Karpas-422 (cell line): ENCODE data around the gene CD164L2. TPM values are rescaled to one million over a fixed set of nuclear protein-coding genes. Genes with fewer than 3 reads are reported as not detected.

Experiments used
- DNase-seq: peaks from one replicate; pipeline ENCODE4 v3.0.0-alpha.2; 2015
- H2AFZ ChIP-seq: fragments of 200-600 bp; sonication (generic); 2 replicates; pipeline ENCODE4 v1.6.1; 2014; ENCODE audit warnings: antibody characterized with exemption, low read length, mixed read lengths
- H3K27ac ChIP-seq: fragments of 200-600 bp; sonication (generic); 2 replicates; pipeline ENCODE4 v1.5.1; 2014; ENCODE audit warnings: mild to moderate bottlenecking, low read length, moderate library complexity
- H3K27me3 ChIP-seq: fragments of 200-600 bp; sonication (generic); 2 replicates; pipeline ENCODE4 v1.6.1; 2014; ENCODE audit warnings: low read length, mixed read lengths
- H3K36me3 ChIP-seq: fragments of 200-600 bp; sonication (generic); 2 replicates; pipeline ENCODE4 v1.6.1; 2014; ENCODE audit warnings: low read length, mixed read lengths; ENCODE audit not compliant: insufficient read depth
- H3K4me1 ChIP-seq: fragments of 200-600 bp; sonication (generic); 2 replicates; pipeline ENCODE4 v1.6.1; 2014; ENCODE audit warnings: mild to moderate bottlenecking, low read length, mixed read lengths
- H3K4me2 ChIP-seq: fragments of 200-600 bp; sonication (generic); 2 replicates; pipeline ENCODE4 v1.6.1; 2014; ENCODE audit warnings: low read length, low read depth, mild to moderate bottlenecking; ENCODE audit not compliant: poor library complexity, severe bottlenecking
- H3K4me3 ChIP-seq: fragments of 200-600 bp; sonication (generic); 2 replicates; pipeline ENCODE4 v1.5.1; 2014; ENCODE audit warnings: mild to moderate bottlenecking, antibody characterized with exemption, low read length, mixed read lengths
- H3K79me2 ChIP-seq: fragments of 200-600 bp; sonication (generic); 2 replicates; pipeline ENCODE4 v1.6.1; 2014; ENCODE audit warnings: mild to moderate bottlenecking, low read length, mixed read lengths
- H3K9ac ChIP-seq: fragments of 200-600 bp; sonication (generic); 2 replicates; pipeline ENCODE4 v1.6.0; 2014; ENCODE audit warnings: low read length
- H3K9me2 ChIP-seq: fragments of 200-600 bp; sonication (generic), shearing (Covaris generic); replicated peaks from 2 replicates; pipeline ENCODE4 v1.6.0; 2014; ENCODE audit warnings: mild to moderate bottlenecking, low read length, moderate library complexity; ENCODE audit not compliant: insufficient read depth
- H3K9me3 ChIP-seq: fragments of 300-700, 200-600 bp; sonication (generic); 2 replicates; pipeline ENCODE4 v1.6.1; 2014; ENCODE audit warnings: low read length, mixed read lengths
- H4K20me1 ChIP-seq: fragments of 200-600 bp; sonication (generic); 2 replicates; pipeline ENCODE4 v1.6.1; 2014; ENCODE audit warnings: mild to moderate bottlenecking, antibody characterized with exemption, low read length, low read depth; ENCODE audit not compliant: insufficient read depth
- total RNA-seq: library from RNA; depleted of rRNA; stranded (reverse); fragments of >200 nt; shearing (Covaris generic); gene quantifications from 2 replicates; pipeline ENCODE4 v1.2.3, GENCODE V29; 2014; ENCODE audit warnings: low replicate concordance

The CD164L2 gene
- total RNA-seq, 1 experiment from 2014 or later, result 0.22 TPM

GRCh38 chr1:27346991-27347624, 36.0 kb downstream of the CD164L2 start:
- Histone ChIP-seq H3K36me3 (no peaks in the 10 kb centered on the region), H3K27ac (no peak overlapping the region), H3K79me2 (no peaks in the 10 kb centered on the region), H3K9ac (no peak overlapping the region), H3K9me3 (no peaks in the 10 kb centered on the region), H3K4me2 (no peak overlapping the region), H2AFZ (no peak overlapping the region), H3K9me2 (no peaks in the 10 kb centered on the region), H3K4me1 (peaks cover 28% of the 10 kb centered on the region), H3K27me3 (no peaks in the 10 kb centered on the region), H3K4me3 (no peak overlapping the region), H4K20me1 (no peaks in the 10 kb centered on the region)
- DNase-seq, result no peak

DNA sequence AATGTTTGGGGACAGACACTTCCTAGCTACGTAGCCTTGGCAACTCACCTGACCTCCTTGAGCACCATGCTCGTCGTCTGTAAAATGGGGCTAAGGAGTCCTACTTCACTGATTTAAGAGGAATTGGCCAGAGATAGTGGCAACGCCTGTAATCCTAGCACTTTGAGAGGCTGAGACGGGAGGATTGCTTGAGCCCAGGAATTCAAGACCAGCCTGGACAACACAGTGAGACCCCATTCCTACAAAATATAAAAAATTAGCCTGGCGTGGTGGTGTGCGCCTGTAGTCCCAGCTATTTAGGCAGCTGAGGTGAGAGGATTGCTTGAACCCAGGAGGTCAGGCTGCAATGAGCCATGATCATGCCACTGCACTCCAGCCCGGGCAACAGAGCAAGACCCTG, 36.8 kb downstream of the CD164L2 start:
- Histone ChIP-seq H3K4me2 (no peak overlapping the region), H3K36me3 (no peaks in the 10 kb centered on the region), H3K4me1 (peaks cover 36% of the 10 kb centered on the region), H4K20me1 (no peaks in the 10 kb centered on the region), H3K4me3 (no peak overlapping the region), H3K79me2 (no peaks in the 10 kb centered on the region), H2AFZ (no peak overlapping the region), H3K9ac (no peak overlapping the region), H3K9me2 (no peaks in the 10 kb centered on the region), H3K27me3 (no peaks in the 10 kb centered on the region), H3K9me3 (no peaks in the 10 kb centered on the region), H3K27ac (no peak overlapping the region)
- DNase-seq, result no peak

- DNase-seq, result no peak
- no peaks in the 10 kb centered on the region for H3K27me3 ChIP-seq
- H3K4me2 ChIP-seq, result no peak overlapping the region
- H3K27ac ChIP-seq, result no peak overlapping the region
- no peak overlapping the region for H2AFZ ChIP-seq
- no peak overlapping the region for H3K4me3 ChIP-seq
- peaks cover 44% of the 10 kb centered on the region for H3K4me1 ChIP-seq
- H3K9me2 ChIP-seq, result no peaks in the 10 kb centered on the region
- H4K20me1 ChIP-seq, result no peaks in the 10 kb centered on the region
- no peaks in the 10 kb centered on the region for H3K9me3 ChIP-seq
- no peaks in the 10 kb centered on the region for H3K79me2 ChIP-seq
- H3K9ac ChIP-seq, result no peak overlapping the region
- no peaks in the 10 kb centered on the region for H3K36me3 ChIP-seq
Measured at GRCh38 chr1:27345272-27345671, 37.9 kb downstream of the CD164L2 start.

DNA sequence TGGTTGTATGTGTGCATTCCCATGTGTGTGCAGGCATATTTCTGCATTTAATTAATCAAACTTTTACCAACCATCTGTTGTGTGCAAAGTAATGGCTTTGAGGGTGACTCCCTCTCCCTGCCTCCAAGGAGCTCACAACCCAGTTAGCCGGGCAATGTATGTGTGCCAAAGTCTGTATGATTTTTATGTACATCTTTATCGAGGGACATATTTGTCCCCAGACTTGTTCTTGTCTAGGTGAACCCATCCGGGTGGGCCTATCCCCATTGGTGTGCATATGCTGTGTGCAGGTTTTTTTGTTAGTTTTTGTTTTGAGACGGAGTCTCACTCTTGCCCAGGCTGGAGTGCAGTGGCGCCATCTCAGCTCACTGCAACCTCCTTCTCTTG, 39.5 kb downstream of the CD164L2 start:
- H3K9ac ChIP-seq, result peak overlapping the region; percentile 77
- no peaks in the 10 kb centered on the region for H4K20me1 ChIP-seq
- H2AFZ ChIP-seq, result peak overlapping the region; percentile 63; the same call in 1 of the 2 replicates
- H3K79me2 ChIP-seq, result no peaks in the 10 kb centered on the region
- H3K4me1 ChIP-seq, result peaks cover 36% of the 10 kb centered on the region
- DNase-seq, result no peak
- H3K4me3 ChIP-seq, result peak overlapping the region; percentile 74; the same call in 1 of the 2 replicates
- no peaks in the 10 kb centered on the region for H3K36me3 ChIP-seq
- no peaks in the 10 kb centered on the region for H3K9me2 ChIP-seq
- no peaks in the 10 kb centered on the region for H3K9me3 ChIP-seq
- H3K4me2 ChIP-seq, result peak overlapping the region; percentile 76
- no peaks in the 10 kb centered on the region for H3K27me3 ChIP-seq
- H3K27ac ChIP-seq, result peak overlapping the region; percentile 23; the same call in 1 of the 2 replicates

GRCh38 chr1:27342778-27343638, 40.1 kb downstream of the CD164L2 start:
- Histone ChIP-seq H3K79me2 (no peaks in the 10 kb centered on the region), H3K9me3 (no peaks in the 10 kb centered on the region), H3K27me3 (no peaks in the 10 kb centered on the region), H3K4me1 (peaks cover 35% of the 10 kb centered on the region), H3K4me3 (peak overlapping the region; percentile 74), H4K20me1 (no peaks in the 10 kb centered on the region), H2AFZ (peak overlapping the region; percentile 63; the same call in 1 of the 2 replicates), H3K27ac (peak overlapping the region; percentile 23; the same call in 1 of the 2 replicates), H3K36me3 (no peaks in the 10 kb centered on the region), H3K4me2 (peak overlapping the region; percentile 76), H3K9me2 (no peaks in the 10 kb centered on the region), H3K9ac (peak overlapping the region; percentile 77)
- DNase-seq, result peak; percentile 74

DNA sequence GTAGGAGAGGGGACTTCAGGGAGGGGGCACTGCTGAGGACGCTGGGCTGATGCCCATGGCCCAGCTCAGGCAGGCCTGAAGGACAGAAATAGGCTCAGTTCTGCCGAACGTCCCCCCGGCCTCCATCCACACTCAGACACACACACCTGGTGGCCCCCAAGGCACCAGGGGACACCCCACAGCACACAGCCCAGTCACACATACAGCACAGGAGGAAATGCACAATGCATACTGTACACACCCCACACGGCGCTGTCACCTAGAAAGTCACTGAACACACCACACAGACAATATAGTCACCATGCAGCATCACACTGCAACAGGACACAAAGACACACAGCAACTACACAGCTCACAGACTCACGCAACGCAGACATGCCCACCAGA, 40.7 kb downstream of the CD164L2 start:
- Histone ChIP-seq H3K36me3 (no peaks in the 10 kb centered on the region), H3K9ac (peak overlapping the region; percentile 77), H3K4me2 (peak overlapping the region; percentile 76), H2AFZ (no peak overlapping the region), H3K27me3 (no peaks in the 10 kb centered on the region), H3K4me1 (peaks cover 35% of the 10 kb centered on the region), H3K4me3 (peak overlapping the region; percentile 74), H3K9me2 (no peaks in the 10 kb centered on the region), H4K20me1 (no peaks in the 10 kb centered on the region), H3K27ac (peak overlapping the region; percentile 68), H3K79me2 (no peaks in the 10 kb centered on the region), H3K9me3 (no peaks in the 10 kb centered on the region)
- DNase-seq, result peak; percentile 64

DNA sequence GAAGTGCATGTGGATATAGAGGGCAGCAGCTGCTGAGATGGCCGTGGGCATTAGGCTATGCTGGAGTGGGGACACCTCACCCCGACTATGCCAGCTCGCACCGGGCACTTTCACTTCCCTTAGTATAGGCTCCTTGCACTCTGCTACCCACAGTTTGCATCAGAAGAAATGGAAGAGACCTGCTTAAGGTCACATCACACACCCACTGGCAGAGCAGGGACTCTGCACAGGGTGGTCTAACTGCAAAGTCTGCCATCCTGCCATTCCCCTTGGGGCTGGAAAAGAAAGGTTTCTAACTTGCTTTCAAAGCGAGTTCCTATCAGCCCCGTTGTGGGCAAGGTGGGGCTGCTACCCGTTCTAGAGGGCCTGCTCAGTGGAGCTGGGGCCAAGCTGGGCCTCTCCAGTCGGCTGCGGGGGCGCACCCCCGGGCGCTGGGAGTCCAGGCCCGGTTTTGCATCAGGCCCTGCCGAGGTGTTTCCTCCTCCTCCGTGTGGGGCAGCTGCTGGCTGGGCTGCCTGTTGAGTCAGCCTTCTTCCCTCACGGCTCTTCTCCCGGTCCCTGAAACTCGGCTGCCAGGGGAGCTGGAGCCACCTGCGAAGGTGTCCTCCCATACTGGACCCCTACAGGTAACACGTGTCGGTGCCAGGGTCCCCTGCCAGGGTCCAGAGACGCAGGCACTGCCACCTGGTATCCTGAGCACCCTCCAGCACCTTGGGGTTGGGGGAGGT, 41.4 kb downstream of the CD164L2 start, which contains the start of gene SYTL1:
Gene SYTL1 (plus strand): TSS at position 498 of the 728 bp plus-strand sequence. CDS start 3,313 bp downstream, outside the sequence.
- no peaks in the 10 kb centered on the region for H3K36me3 ChIP-seq
- H3K4me3 ChIP-seq, result peak within 1 kb of the TSS; percentile 74
- H3K79me2 ChIP-seq, result no peaks in the 10 kb centered on the region
- no peaks in the 10 kb centered on the region for H3K9me2 ChIP-seq
- H3K27ac ChIP-seq, result peak within 1 kb of the TSS; percentile 68
- no peaks in the 10 kb centered on the region for H3K27me3 ChIP-seq
- peak within 1 kb of the TSS; percentile 77 for H3K9ac ChIP-seq
- H3K4me2 ChIP-seq, result peak within 1 kb of the TSS; percentile 76
- peak within 1 kb of the TSS; percentile 77; the same call in 1 of the 2 replicates for H2AFZ ChIP-seq
- peaks cover 35% of the 10 kb centered on the region for H3K4me1 ChIP-seq
- H4K20me1 ChIP-seq, result no peaks in the 10 kb centered on the region
- peak; percentile 86 for DNase-seq
- no peaks in the 10 kb centered on the region for H3K9me3 ChIP-seq
